Kidney epithelial cell (primary cell): ENCODE measurements around the gene KHK. TPM values are rescaled to one million over a fixed set of nuclear protein-coding genes. Genes with fewer than 3 reads are reported as not detected.
A peak's percentile ranks its signal among the peaks of the same experiment; 100 is the strongest.

Experiments used
- DNase-seq: peaks from one replicate; pipeline ENCODE4 v3.0.0-alpha.2; 2010; ENCODE audit warnings: low read depth
- H3K27me3 ChIP-seq: 2 replicates; pipeline ENCODE4 v1.6.0; 2011; ENCODE audit warnings: low read length; ENCODE audit not compliant: control insufficient read depth, insufficient read depth
- H3K36me3 ChIP-seq: 2 replicates; pipeline ENCODE4 v1.5.1; 2011; ENCODE audit warnings: low read length; ENCODE audit not compliant: control insufficient read depth, insufficient read depth
- H3K4me3 ChIP-seq: 2 replicates; pipeline ENCODE4 v1.5.1; 2011; ENCODE audit warnings: low read depth, mild to moderate bottlenecking, control low read depth, low read length
- total RNA-seq: library from RNA; depleted of rRNA; stranded (reverse); fragments of >200 nt; gene quantifications from 2 replicates; pipeline ENCODE4 v1.2.3, GENCODE V29; 2015
- TF ChIP-seq, protein P1 (sequence below): IDR thresholded peaks from 2 replicates; pipeline ENCODE4 v1.5.1; 2011; ENCODE audit warnings: mild to moderate bottlenecking, moderate library complexity, low read length, control low read depth, inconsistent platforms; ENCODE audit not compliant: insufficient read depth, poor library complexity, severe bottlenecking

The KHK gene
- total RNA-seq, 1 donor from 2014 or later: 3.1 TPM

GRCh38 chr2:27041752-27042151 lies 44.8 kb upstream of the KHK start:
- Histone ChIP-seq H3K4me3 (no peak overlapping the region), H3K36me3 (peaks cover 2% of the 10 kb centered on the region), H3K27me3 (no peaks in the 10 kb centered on the region)
- DNase-seq: no peak
- TF ChIP-seq, protein P1, sequence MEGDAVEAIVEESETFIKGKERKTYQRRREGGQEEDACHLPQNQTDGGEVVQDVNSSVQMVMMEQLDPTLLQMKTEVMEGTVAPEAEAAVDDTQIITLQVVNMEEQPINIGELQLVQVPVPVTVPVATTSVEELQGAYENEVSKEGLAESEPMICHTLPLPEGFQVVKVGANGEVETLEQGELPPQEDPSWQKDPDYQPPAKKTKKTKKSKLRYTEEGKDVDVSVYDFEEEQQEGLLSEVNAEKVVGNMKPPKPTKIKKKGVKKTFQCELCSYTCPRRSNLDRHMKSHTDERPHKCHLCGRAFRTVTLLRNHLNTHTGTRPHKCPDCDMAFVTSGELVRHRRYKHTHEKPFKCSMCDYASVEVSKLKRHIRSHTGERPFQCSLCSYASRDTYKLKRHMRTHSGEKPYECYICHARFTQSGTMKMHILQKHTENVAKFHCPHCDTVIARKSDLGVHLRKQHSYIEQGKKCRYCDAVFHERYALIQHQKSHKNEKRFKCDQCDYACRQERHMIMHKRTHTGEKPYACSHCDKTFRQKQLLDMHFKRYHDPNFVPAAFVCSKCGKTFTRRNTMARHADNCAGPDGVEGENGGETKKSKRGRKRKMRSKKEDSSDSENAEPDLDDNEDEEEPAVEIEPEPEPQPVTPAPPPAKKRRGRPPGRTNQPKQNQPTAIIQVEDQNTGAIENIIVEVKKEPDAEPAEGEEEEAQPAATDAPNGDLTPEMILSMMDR: no peak

DNA sequence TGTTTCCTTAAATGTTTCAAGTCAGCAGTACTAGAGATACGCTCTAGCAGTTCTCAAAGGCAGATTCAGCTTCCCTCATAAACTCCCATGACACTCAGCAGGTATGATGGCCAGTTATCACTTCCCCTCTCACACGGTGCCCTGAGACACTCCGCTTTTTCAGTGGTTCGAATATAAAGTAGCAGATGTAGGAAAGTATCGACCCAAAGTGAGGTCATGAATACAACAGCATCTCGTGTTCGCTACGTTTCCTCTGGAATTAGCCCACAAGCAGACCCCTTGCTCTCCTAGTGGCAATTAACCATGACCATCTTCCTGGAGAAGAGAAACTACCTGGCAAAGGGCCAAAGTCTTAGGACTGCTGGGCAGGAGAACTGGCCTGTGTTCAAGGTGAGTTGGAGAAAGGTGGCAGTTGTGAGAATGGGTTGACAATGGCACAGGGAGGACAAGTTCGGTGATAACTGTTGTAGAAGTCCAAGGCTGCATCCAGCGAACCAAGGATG lies 44.4 kb upstream of the KHK start:
- H3K4me3 ChIP-seq: no peak overlapping the region
- DNase-seq: no peak
- TF ChIP-seq, protein P1: no peak
- H3K36me3 ChIP-seq: peaks cover 2% of the 10 kb centered on the region
- H3K27me3 ChIP-seq: no peaks in the 10 kb centered on the region

- TF ChIP-seq, protein P1: no peak
- no peak for DNase-seq
- peaks cover 2% of the 10 kb centered on the region for H3K36me3 ChIP-seq
- H3K4me3 ChIP-seq: no peak overlapping the region
- H3K27me3 ChIP-seq: no peaks in the 10 kb centered on the region
Observed at GRCh38 chr2:27042985-27043634, 43.5 kb upstream of the KHK start.

- no peak for DNase-seq
- Histone ChIP-seq H3K36me3 (no peaks in the 10 kb centered on the region), H3K27me3 (no peaks in the 10 kb centered on the region), H3K4me3 (peak overlapping the region; percentile 74)
- TF ChIP-seq, protein P1: no peak
Observed at GRCh38 chr2:27049422-27050280, 36.9 kb upstream of the KHK start.

DNA sequence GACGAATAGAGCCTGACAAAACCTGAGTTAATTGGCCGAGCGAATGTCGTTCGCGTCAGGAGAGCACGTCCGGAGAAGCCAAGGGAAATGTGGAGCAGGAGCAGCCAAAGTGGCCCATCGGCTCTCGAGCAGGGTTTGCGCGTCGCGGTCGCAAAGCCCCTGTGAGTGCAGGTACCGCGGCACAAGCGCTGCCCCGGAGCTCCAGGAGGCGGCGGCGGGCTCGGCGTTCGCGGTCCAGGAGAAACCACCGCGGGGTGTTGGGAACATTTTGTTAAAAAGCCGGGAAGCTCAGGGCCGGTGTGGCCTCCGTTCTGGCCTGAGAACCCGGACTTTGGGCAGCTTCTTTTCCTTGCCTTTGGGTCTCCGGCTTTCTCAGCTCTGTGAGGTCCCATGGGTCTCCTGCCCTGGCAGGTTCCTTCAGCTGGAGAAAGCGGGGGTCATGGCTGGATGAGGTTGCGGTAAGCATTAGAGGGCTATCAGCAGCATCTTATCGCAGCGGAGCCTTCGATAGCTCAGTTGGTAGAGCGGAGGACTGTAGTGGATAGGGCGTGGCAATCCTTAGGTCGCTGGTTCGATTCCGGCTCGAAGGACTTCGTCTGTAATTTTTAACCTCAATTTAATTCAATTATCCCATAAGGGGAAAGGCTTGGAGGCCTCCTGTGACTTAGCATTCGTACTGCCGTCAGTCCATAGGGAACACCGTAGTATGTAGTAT lies 36.1 kb upstream of the KHK start:
- peak; percentile 64 for DNase-seq
- Histone ChIP-seq H3K4me3 (peak overlapping the region; percentile 74), H3K27me3 (no peaks in the 10 kb centered on the region), H3K36me3 (no peaks in the 10 kb centered on the region)
- TF ChIP-seq, protein P1: peak; percentile 33
